HUES48 (cell line): ENCODE measurements around the gene RABGAP1.

Source experiments
- H3K27ac ChIP-seq: one replicate; pipeline ENCODE4 v1.7.0; 2013; ENCODE audit warnings: low read depth, low read length, inconsistent platforms
- H3K27me3 ChIP-seq: 2 replicates; pipeline ENCODE4 v1.6.1; 2013; ENCODE audit warnings: mild to moderate bottlenecking, low read length; ENCODE audit not compliant: control insufficient read depth, insufficient read depth
- H3K36me3 ChIP-seq: 2 replicates; pipeline ENCODE4 v1.6.1; 2013; ENCODE audit warnings: low read length; ENCODE audit not compliant: control insufficient read depth, insufficient read depth
- H3K4me1 ChIP-seq: 2 replicates; pipeline ENCODE4 v1.6.1; 2013; ENCODE audit warnings: mild to moderate bottlenecking, low read length; ENCODE audit not compliant: control insufficient read depth, insufficient read depth
- H3K4me3 ChIP-seq: 2 replicates; pipeline ENCODE4 v1.5.1; 2013; ENCODE audit warnings: mild to moderate bottlenecking, low read depth, low read length
- H3K9ac ChIP-seq: 2 replicates; pipeline ENCODE4 v1.6.1; 2013; ENCODE audit warnings: mild to moderate bottlenecking, low read depth, low read length, moderate library complexity
- H3K9me3 ChIP-seq: 2 replicates; pipeline ENCODE4 v1.6.1; 2013; ENCODE audit warnings: low read length; ENCODE audit not compliant: control insufficient read depth, insufficient read depth

RABGAP1 gene

GRCh38 chr9:123084256-123084655, 143.4 kb downstream of the RABGAP1 start:
- H3K9ac ChIP-seq = no peak overlapping the region
- peaks cover 12% of the 10 kb centered on the region for H3K4me1 ChIP-seq
- peaks cover 71% of the 10 kb centered on the region for H3K36me3 ChIP-seq
- no peaks in the 10 kb centered on the region for H3K9me3 ChIP-seq
- H3K4me3 ChIP-seq = no peak overlapping the region
- H3K27ac ChIP-seq = peak overlapping the region; percentile 3
- H3K27me3 ChIP-seq = no peaks in the 10 kb centered on the region

- Histone ChIP-seq H3K4me3 (no peak overlapping the region), H3K27ac (no peak overlapping the region), H3K27me3 (no peaks in the 10 kb centered on the region), H3K9me3 (no peaks in the 10 kb centered on the region), H3K4me1 (peaks cover 12% of the 10 kb centered on the region), H3K36me3 (peaks cover 73% of the 10 kb centered on the region), H3K9ac (no peak overlapping the region)
Measured at GRCh38 chr9:123085916-123086315, 145.1 kb downstream of the RABGAP1 start.

- H3K36me3 ChIP-seq = peaks cover 80% of the 10 kb centered on the region
- H3K9ac ChIP-seq = no peak overlapping the region
- no peak overlapping the region for H3K4me3 ChIP-seq
- H3K27ac ChIP-seq = no peak overlapping the region
- no peaks in the 10 kb centered on the region for H3K9me3 ChIP-seq
- H3K4me1 ChIP-seq = peaks cover 12% of the 10 kb centered on the region
- no peaks in the 10 kb centered on the region for H3K27me3 ChIP-seq
Measured at GRCh38 chr9:123087359-123087888, 146.6 kb downstream of the RABGAP1 start.

GRCh38 chr9:123089040-123089439, 148.2 kb downstream of the RABGAP1 start:
- Histone ChIP-seq H3K9ac (no peak overlapping the region), H3K27ac (no peak overlapping the region), H3K36me3 (peaks cover 88% of the 10 kb centered on the region), H3K4me3 (no peak overlapping the region), H3K27me3 (no peaks in the 10 kb centered on the region), H3K4me1 (peaks cover 12% of the 10 kb centered on the region), H3K9me3 (no peaks in the 10 kb centered on the region)

- Histone ChIP-seq H3K36me3 (peaks cover 87% of the 10 kb centered on the region), H3K9ac (no peak overlapping the region), H3K27me3 (no peaks in the 10 kb centered on the region), H3K4me1 (peaks cover 8% of the 10 kb centered on the region), H3K4me3 (no peak overlapping the region), H3K9me3 (no peaks in the 10 kb centered on the region), H3K27ac (no peak overlapping the region)
Measured at GRCh38 chr9:123089790-123090189, 149.0 kb downstream of the RABGAP1 start.

GRCh38 chr9:123090198-123090896, 149.5 kb downstream of the RABGAP1 start:
- Histone ChIP-seq H3K4me1 (peaks cover 3% of the 10 kb centered on the region; the same call in 1 of the 2 replicates), H3K9ac (no peak overlapping the region), H3K4me3 (no peak overlapping the region), H3K27ac (no peak overlapping the region), H3K27me3 (no peaks in the 10 kb centered on the region), H3K36me3 (peaks cover 83% of the 10 kb centered on the region), H3K9me3 (no peaks in the 10 kb centered on the region)

GRCh38 chr9:123090956-123091355, 150.1 kb downstream of the RABGAP1 start:
- Histone ChIP-seq H3K36me3 (peaks cover 82% of the 10 kb centered on the region), H3K4me1 (no peaks in the 10 kb centered on the region), H3K27ac (no peak overlapping the region)

GRCh38 chr9:123091459-123091858, 150.6 kb downstream of the RABGAP1 start:
- H3K9me3 ChIP-seq = no peaks in the 10 kb centered on the region
- H3K4me1 ChIP-seq = no peaks in the 10 kb centered on the region
- peaks cover 86% of the 10 kb centered on the region for H3K36me3 ChIP-seq
- H3K9ac ChIP-seq = no peak overlapping the region
- no peak overlapping the region for H3K27ac ChIP-seq
- no peak overlapping the region for H3K4me3 ChIP-seq
- no peaks in the 10 kb centered on the region for H3K27me3 ChIP-seq

More at GRCh38 chr9:123090956-123091355, 150.1 kb downstream of the RABGAP1 start:
- H3K27me3 ChIP-seq = no peaks in the 10 kb centered on the region
- no peak overlapping the region for H3K4me3 ChIP-seq
- no peaks in the 10 kb centered on the region for H3K9me3 ChIP-seq
- no peak overlapping the region for H3K9ac ChIP-seq

GRCh38 chr9:123093141-123093540, 152.3 kb downstream of the RABGAP1 start:
- H3K27ac ChIP-seq = no peak overlapping the region
- H3K36me3 ChIP-seq = peaks cover 89% of the 10 kb centered on the region
- H3K9me3 ChIP-seq = no peaks in the 10 kb centered on the region
- H3K4me3 ChIP-seq = no peak overlapping the region
- H3K27me3 ChIP-seq = no peaks in the 10 kb centered on the region
- H3K4me1 ChIP-seq = peaks cover 15% of the 10 kb centered on the region
- H3K9ac ChIP-seq = no peak overlapping the region

GRCh38 chr9:123096987-123097386, 156.2 kb downstream of the RABGAP1 start:
- Histone ChIP-seq H3K27ac (peak overlapping the region; percentile 9), H3K36me3 (peaks cover 90% of the 10 kb centered on the region), H3K4me1 (peaks cover 22% of the 10 kb centered on the region), H3K27me3 (no peaks in the 10 kb centered on the region), H3K4me3 (no peak overlapping the region), H3K9me3 (no peaks in the 10 kb centered on the region), H3K9ac (no peak overlapping the region)

GRCh38 chr9:123097430-123098095, 156.7 kb downstream of the RABGAP1 start:
- Histone ChIP-seq H3K4me1 (peaks cover 27% of the 10 kb centered on the region), H3K36me3 (peaks cover 89% of the 10 kb centered on the region), H3K4me3 (no peak overlapping the region), H3K27ac (peak overlapping the region; percentile 37), H3K9me3 (no peaks in the 10 kb centered on the region), H3K9ac (no peak overlapping the region), H3K27me3 (no peaks in the 10 kb centered on the region)
